Subcutaneous abdominal adipose tissue (tissue), 5 donors: ENCODE data around the gene BCAN.

Source experiments
- H3K27ac ChIP-seq: one replicate; pipeline ENCODE4 v1.7.0; 2013; ENCODE audit warnings: low read depth, mild to moderate bottlenecking, inconsistent platforms, low read length, moderate library complexity
- H3K27me3 ChIP-seq, 5 donors: one replicate each; pipeline ENCODE4 v1.7.0; 2013; ENCODE audit warnings: low read length in 5 of 5, inconsistent platforms in 1 of 5; ENCODE audit not compliant: control insufficient read depth in 5 of 5, insufficient read depth in 4 of 5
- H3K36me3 ChIP-seq, 5 donors: one replicate each; pipeline ENCODE4 v1.7.0; 2013; ENCODE audit warnings: low read length in 5 of 5; ENCODE audit not compliant: control insufficient read depth in 5 of 5, insufficient read depth in 5 of 5
- H3K4me1 ChIP-seq, 5 donors: one replicate each; pipeline ENCODE4 v1.7.0; 2013; ENCODE audit warnings: low read length in 5 of 5, mild to moderate bottlenecking in 3 of 5, moderate library complexity in 1 of 5; ENCODE audit not compliant: control insufficient read depth in 5 of 5, insufficient read depth in 5 of 5
- H3K4me3 ChIP-seq, 5 donors: one replicate each; pipeline ENCODE4 v1.7.0; 2013; ENCODE audit warnings: low read length in 5 of 5, low read depth in 1 of 5
- H3K9ac ChIP-seq, 5 donors: one replicate each; pipeline ENCODE4 v1.7.0; 2013; ENCODE audit warnings: low read length in 5 of 5, mild to moderate bottlenecking in 4 of 5, moderate library complexity in 3 of 5
- H3K9me3 ChIP-seq, 5 donors: one replicate each; pipeline ENCODE4 v1.7.0; 2013; ENCODE audit warnings: low read length in 5 of 5; ENCODE audit not compliant: control insufficient read depth in 5 of 5
- donor health status: healthy.
- donor health status: healthy.
- donor health status: healthy.
- donor health status: healthy.
- donor health status: healthy.

BCAN gene

DNA sequence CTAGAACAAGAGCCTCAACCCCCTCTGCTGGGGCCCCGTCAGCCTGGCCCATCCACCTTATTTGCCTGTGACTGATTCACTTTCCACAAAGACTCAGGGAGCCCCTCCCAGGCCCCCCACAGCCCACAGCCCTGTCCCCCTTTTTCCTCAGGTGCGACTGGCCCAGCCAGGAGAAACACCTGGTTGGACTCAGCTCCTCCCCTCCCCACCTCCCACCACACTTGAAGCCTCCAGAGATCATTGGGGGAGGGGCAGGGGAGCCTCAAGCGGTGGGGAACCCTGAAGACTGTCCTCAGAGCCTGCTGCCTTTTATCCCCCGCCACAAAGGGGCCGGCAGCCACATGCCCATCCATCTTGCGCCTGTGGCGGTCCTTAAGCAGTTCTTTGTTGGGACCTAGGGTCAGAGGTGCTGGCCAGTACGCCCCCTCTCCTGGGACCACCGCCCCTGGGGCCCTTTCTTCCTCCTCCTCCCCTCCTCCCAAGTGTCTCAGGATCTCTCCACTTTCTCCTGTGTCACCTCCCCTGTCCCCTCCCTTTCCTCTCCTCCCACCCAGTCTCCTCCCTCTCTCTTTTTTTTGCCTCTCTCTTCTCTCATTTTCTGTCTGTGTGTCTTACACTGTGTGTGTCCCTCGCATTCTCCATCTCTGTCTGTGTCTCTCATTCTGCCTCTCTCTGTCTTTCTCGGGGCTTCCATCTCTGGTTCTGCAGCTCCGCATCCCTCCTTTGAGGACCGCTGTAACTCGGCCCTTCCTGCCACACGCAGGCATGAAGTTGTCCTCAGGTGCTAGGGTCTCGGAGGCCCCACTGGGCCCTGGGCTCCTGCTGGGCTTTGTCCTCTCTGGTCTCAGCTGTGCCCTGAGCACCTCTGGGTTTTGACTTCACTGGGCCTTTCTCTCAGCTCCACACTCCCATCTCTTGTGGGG lies 51.3 kb downstream of the BCAN start:
- no peak overlapping the region for H3K27ac ChIP-seq
- no peak overlapping the region for H3K4me3 ChIP-seq

DNA sequence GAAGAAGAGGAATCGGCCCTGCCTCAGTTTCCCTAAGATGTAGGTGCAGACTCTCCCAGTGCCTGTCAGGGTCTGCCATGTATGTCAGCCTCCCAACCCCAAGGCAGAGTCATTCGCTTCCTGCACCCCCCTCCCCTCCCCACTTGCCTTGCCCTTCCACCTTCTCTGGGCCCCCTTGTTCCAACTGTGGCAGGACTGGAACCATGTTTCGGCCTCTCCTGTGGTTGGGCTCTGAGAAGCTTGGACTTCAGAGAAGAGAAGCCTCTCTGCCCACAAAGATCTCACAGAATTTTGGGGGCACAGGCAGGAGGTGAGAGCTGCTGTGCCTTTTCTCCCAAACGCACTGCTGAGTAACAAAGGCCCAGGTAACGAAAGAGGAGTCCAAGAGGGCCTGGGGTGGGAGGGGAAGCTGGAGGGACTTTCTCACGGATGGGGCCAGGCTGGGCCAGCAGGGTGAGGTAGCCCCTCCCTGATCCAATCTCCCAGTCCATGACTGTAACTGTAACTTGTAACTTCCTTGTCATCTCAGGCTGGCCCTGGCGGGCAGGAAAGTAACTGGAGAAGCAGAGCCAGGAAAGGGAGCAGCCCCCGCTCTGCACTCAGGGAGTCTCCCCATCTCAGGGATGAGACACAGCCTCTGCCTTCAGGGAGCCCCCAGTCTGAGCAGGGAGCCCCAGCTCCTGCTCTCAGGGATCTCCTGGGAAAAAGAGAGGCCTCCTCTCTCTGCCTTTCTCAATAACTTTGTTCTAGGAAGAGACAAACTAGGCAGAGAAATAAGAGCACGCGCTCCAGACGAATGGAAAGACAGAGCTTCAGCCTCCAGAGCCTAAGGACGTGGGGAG lies 52.2 kb downstream of the BCAN start:
- Histone ChIP-seq H3K9me3 (no peaks in the 10 kb centered on the region), H3K36me3 (peaks cover 0 to 3% (median 0%) of the 10 kb centered on the region in 5 donors), H3K4me1 (peaks cover 3 to 24% (median 18%) of the 10 kb centered on the region in 5 donors), H3K4me3 (no peak overlapping the region), H3K9ac (no peak overlapping the region), H3K27ac (no peak overlapping the region), H3K27me3 (peaks cover 27 to 50% (median 37%) of the 10 kb centered on the region in 5 donors)

More for the DNA sequence above, 51.3 kb downstream of the BCAN start:
- no peaks in the 10 kb centered on the region for H3K36me3 ChIP-seq
- no peaks in the 10 kb centered on the region for H3K9me3 ChIP-seq
- H3K27me3 ChIP-seq = peaks cover 29 to 59% (median 42%) of the 10 kb centered on the region in 5 donors
- H3K4me1 ChIP-seq = peaks cover 2 to 24% (median 18%) of the 10 kb centered on the region in 5 donors
- no peak overlapping the region for H3K9ac ChIP-seq

GRCh38 chr1:156694690-156694962 lies 52.7 kb downstream of the BCAN start:
- Histone ChIP-seq H3K9me3 (no peaks in the 10 kb centered on the region), H3K27me3 (peaks cover 25 to 47% (median 37%) of the 10 kb centered on the region in 5 donors), H3K4me1 (peaks cover 3 to 19% (median 15%) of the 10 kb centered on the region in 5 donors), H3K36me3 (peaks cover 0 to 4% (median 0%) of the 10 kb centered on the region in 5 donors), H3K4me3 (no peak overlapping the region), H3K27ac (no peak overlapping the region), H3K9ac (no peak overlapping the region)

- Histone ChIP-seq H3K27me3 (peaks cover 24 to 44% (median 31%) of the 10 kb centered on the region in 5 donors), H3K4me1 (peaks cover 1 to 15% (median 10%) of the 10 kb centered on the region in 5 donors), H3K27ac (no peak overlapping the region), H3K4me3 (no peak overlapping the region), H3K36me3 (peaks cover 0 to 9% (median 5%) of the 10 kb centered on the region in 5 donors), H3K9me3 (no peaks in the 10 kb centered on the region), H3K9ac (no peak overlapping the region)
These were observed 54.8 kb downstream of the BCAN start for GRCh38 chr1:156696755-156697154.

GRCh38 chr1:156697481-156697880 lies 55.6 kb downstream of the BCAN start:
- no peak overlapping the region for H3K4me3 ChIP-seq
- H3K27ac ChIP-seq = no peak overlapping the region
- H3K4me1 ChIP-seq = peaks cover 1 to 8% (median 3%) of the 10 kb centered on the region in 5 donors
- peaks cover 0 to 9% (median 5%) of the 10 kb centered on the region in 5 donors for H3K36me3 ChIP-seq
- H3K9me3 ChIP-seq = no peaks in the 10 kb centered on the region
- peaks cover 24 to 37% (median 25%) of the 10 kb centered on the region in 5 donors for H3K27me3 ChIP-seq
- no peak overlapping the region for H3K9ac ChIP-seq

DNA sequence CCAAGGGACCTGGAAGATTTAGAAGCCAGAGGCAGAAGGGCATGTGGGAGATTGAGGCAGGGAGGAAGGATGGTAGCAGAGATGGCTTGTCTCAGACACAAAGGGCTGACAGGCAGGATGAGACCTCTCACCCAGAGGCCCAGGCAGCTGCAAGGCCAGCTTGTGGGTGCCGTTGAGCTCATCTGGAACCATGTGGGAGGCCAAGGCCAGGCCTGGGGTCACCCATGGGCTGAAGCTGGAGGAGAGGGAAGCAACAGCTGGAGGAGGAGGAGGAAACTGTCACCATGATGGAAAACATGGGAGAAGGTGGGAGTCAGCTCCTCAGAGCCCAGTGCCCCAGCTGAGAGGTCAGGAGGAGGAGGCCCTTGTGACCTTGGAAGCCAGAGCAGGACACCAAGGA lies 57.1 kb downstream of the BCAN start:
- H3K4me1 ChIP-seq = peaks cover 0 to 8% (median 2%) of the 10 kb centered on the region in 5 donors
- no peak overlapping the region for H3K27ac ChIP-seq
- H3K9me3 ChIP-seq = no peaks in the 10 kb centered on the region
- H3K36me3 ChIP-seq = peaks cover 0 to 9% (median 5%) of the 10 kb centered on the region in 5 donors
- H3K27me3 ChIP-seq = peaks cover 24 to 37% (median 28%) of the 10 kb centered on the region in 5 donors
- no peak overlapping the region for H3K9ac ChIP-seq
- no peak overlapping the region for H3K4me3 ChIP-seq

DNA sequence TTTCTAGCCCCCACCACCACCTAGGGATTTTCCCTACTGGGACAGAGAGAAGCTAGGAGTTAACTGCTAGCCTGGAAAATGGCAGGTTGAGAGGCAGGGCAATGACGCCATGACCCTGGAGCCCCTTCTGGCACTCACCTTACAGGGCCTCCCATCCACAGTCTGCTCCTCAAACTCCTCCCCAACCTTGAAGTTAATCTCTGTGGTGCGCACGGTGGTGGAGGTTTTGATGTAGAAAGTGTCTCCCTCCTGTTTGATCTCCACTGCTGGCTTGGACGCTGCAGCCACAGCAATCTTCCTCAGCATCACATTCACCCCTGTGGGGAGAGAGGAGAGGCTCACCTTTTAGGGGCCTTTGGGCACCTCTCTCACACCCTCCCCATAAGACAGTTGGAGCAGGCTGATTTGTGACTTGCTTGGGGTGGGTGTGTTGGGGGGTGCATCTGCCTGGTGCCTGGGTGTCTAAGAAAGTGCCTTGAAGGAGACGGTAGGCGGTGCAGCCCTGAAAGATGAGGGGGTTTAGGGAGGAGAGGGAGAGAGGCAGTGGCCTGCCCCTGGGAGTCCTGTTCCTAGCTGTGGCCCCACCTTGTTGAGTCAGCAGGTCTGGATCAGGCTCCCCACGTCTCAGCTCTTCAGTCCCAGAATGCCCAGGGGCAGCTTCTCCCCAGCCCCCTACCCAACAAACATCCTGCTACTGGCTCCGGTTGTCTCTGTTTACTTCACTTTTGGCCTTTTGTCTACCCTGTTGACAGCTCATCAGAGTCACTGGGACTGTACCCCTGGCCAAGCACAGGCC lies 59.0 kb downstream of the BCAN start:
- Histone ChIP-seq H3K9me3 (no peaks in the 10 kb centered on the region), H3K27me3 (peaks cover 36 to 50% (median 39%) of the 10 kb centered on the region in 5 donors)

GRCh38 chr1:156703336-156703735 lies 61.4 kb downstream of the BCAN start:
- no peaks in the 10 kb centered on the region for H3K9me3 ChIP-seq
- H3K27me3 ChIP-seq = peaks cover 34 to 54% (median 36%) of the 10 kb centered on the region in 5 donors
- no peak overlapping the region for H3K27ac ChIP-seq
- H3K4me1 ChIP-seq = peaks cover 5 to 49% (median 41%) of the 10 kb centered on the region in 5 donors
- H3K4me3 ChIP-seq = peak overlapping the region in 2 of 5 donors; percentile 51 to 55
- no peak overlapping the region for H3K9ac ChIP-seq
- H3K36me3 ChIP-seq = peaks cover 0 to 9% (median 5%) of the 10 kb centered on the region in 5 donors

More for the DNA sequence above, 59.0 kb downstream of the BCAN start:
- Histone ChIP-seq H3K4me3 (no peak overlapping the region), H3K27ac (no peak overlapping the region), H3K36me3 (peaks cover 0 to 9% (median 5%) of the 10 kb centered on the region in 5 donors), H3K9ac (no peak overlapping the region), H3K4me1 (peaks cover 3 to 26% (median 17%) of the 10 kb centered on the region in 5 donors)

- Histone ChIP-seq H3K9me3 (no peaks in the 10 kb centered on the region), H3K4me3 (peak overlapping the region in 3 of 5 donors; percentile 43 to 55 (median 51)), H3K4me1 (peaks cover 5 to 53% (median 45%) of the 10 kb centered on the region in 5 donors), H3K27ac (peak overlapping the region; percentile 23), H3K9ac (peak overlapping the region in 1 of 5 donors; percentile 73), H3K27me3 (peaks cover 34 to 54% (median 36%) of the 10 kb centered on the region in 5 donors), H3K36me3 (peaks cover 0 to 9% (median 5%) of the 10 kb centered on the region in 5 donors)
These were observed 61.8 kb downstream of the BCAN start for GRCh38 chr1:156703741-156704140.
